B cell (primary cell): ENCODE measurements around the gene CACYBP. TPM values are rescaled to one million over a fixed set of nuclear protein-coding genes. Genes with fewer than 3 reads are reported as not detected.

Source experiments
- ATAC-seq: fragments of 200-7000 bp; cut with Tn5 transposase; one replicate; pipeline ENCODE4 v1.10.0; 2021; ENCODE audit warnings: low read depth, mild to moderate bottlenecking, moderate number of reproducible peaks, moderate library complexity
- CTCF ChIA-PET: fragments of 350-600 bp; sonication (Branson Sonifier 250); formaldehyde crosslinking; loops from one replicate; lab custom pipeline; 2021; ENCODE audit warnings: antibody characterized with exemption, inconsistent platforms; lab: Charles Lee
- POLR2A ChIA-PET: fragments of 350-600 bp; sonication (Branson Sonifier 250); formaldehyde crosslinking; loops from one replicate; lab custom pipeline; 2021; ENCODE audit warnings: antibody characterized with exemption; lab: Charles Lee
- DNase-seq: peaks from one replicate; pipeline ENCODE4 v3.0.0; 2013
- H2AFZ ChIP-seq: 2 replicates; pipeline ENCODE4 v1.6.1; 2012; ENCODE audit warnings: mild to moderate bottlenecking, low read depth, low read length; ENCODE audit not compliant: insufficient read depth, poor library complexity, severe bottlenecking
- H3K27ac ChIP-seq, 2 donors: 1 replicate in 1 of 2; 2 replicates in 1 of 2; pipeline ENCODE4 v1.5.1; 2012 to 2013; ENCODE audit warnings: low read length in 2 of 2, mild to moderate bottlenecking in 2 of 2, moderate library complexity in 1 of 2
- H3K27me3 ChIP-seq, 4 experiments: fragments of 200-600 bp in 1 of 4; sonication (generic) in 1 of 4; replicated peaks in 1 of 4; 1 replicate in 2 of 4; 2 replicates in 2 of 4; pipeline versions ENCODE4 v1.6.1 to v1.7.0; 2013 to 2016; ENCODE audit warnings: low read length in 3 of 4, mild to moderate bottlenecking in 2 of 4, mixed read lengths in 1 of 4, moderate library complexity in 1 of 4; ENCODE audit not compliant: insufficient read depth in 4 of 4, control insufficient read depth in 3 of 4; ENCODE audit errors: control extremely low read depth in 1 of 4
- H3K36me3 ChIP-seq, 2 experiments: replicated peaks in 1 of 2; 1 replicate in 1 of 2; 2 replicates in 1 of 2; pipeline versions ENCODE4 v1.6.1 to v1.7.1; 2013; ENCODE audit warnings: low read length in 1 of 2; ENCODE audit not compliant: insufficient read depth in 2 of 2, control insufficient read depth in 1 of 2; ENCODE audit errors: control extremely low read depth in 1 of 2, extremely low read depth in 1 of 2
- H3K4me1 ChIP-seq, 2 donors: fragments of 200-600 bp in 1 of 2; sonication (generic) in 1 of 2; 1 replicate in 1 of 2; 2 replicates in 1 of 2; pipeline versions ENCODE4 v1.5.1 to v1.6.1; 2013 to 2017; ENCODE audit warnings: low read length in 2 of 2; ENCODE audit not compliant: control insufficient read depth in 2 of 2, insufficient read depth in 2 of 2
- H3K4me2 ChIP-seq: replicated peaks from 2 replicates; pipeline ENCODE3; 2012; ENCODE audit warnings: mild to moderate bottlenecking, low read depth, low read length; ENCODE audit not compliant: poor library complexity, severe bottlenecking
- H3K4me3 ChIP-seq, 5 experiments: fragments of 200-600 bp in 1 of 5; sonication (generic) in 1 of 5; 1 replicate in 3 of 5; 2 replicates in 2 of 5; pipeline versions ENCODE4 v1.5.1 to v1.7.0; 2011 to 2016; ENCODE audit warnings: low read length in 4 of 5, mild to moderate bottlenecking in 4 of 5, low read depth in 2 of 5, control low read depth in 1 of 5, moderate library complexity in 1 of 5; ENCODE audit not compliant: insufficient read depth in 1 of 5; ENCODE audit errors: control extremely low read depth in 1 of 5, extremely low read depth in 1 of 5
- H3K79me2 ChIP-seq: fragments of 200-600 bp; sonication (generic); one replicate; pipeline ENCODE4 v1.6.0; 2016; ENCODE audit warnings: low read length; ENCODE audit not compliant: control insufficient read depth, insufficient read depth
- H3K9ac ChIP-seq: fragments of 200-600 bp; sonication (generic); 2 replicates; pipeline ENCODE4 v1.6.1; 2017; ENCODE audit warnings: mild to moderate bottlenecking, low read length, moderate library complexity
- H3K9me3 ChIP-seq, 3 donors: one replicate each; pipeline versions ENCODE4 v1.6.1 to v1.7.1; 2013; ENCODE audit warnings: low read length in 2 of 3; ENCODE audit not compliant: control insufficient read depth in 2 of 3, insufficient read depth in 1 of 3; ENCODE audit errors: control extremely low read depth in 1 of 3
- H4K20me1 ChIP-seq: 2 replicates; pipeline ENCODE4 v1.6.0; 2012; ENCODE audit warnings: mild to moderate bottlenecking, low read length; ENCODE audit not compliant: insufficient read depth, control insufficient read depth, poor library complexity, severe bottlenecking
- H3K27ac Mint-ChIP-seq: one replicate; pipeline ENCODE4 v1.8.0; 2021; ENCODE audit warnings: mixed read lengths
- H3K27me3 Mint-ChIP-seq: one replicate; pipeline ENCODE4 v1.8.0; 2021; ENCODE audit warnings: mixed read lengths
- H3K4me1 Mint-ChIP-seq: one replicate; pipeline ENCODE4 v1.8.0; 2021; ENCODE audit warnings: mixed read lengths
- H3K4me3 Mint-ChIP-seq: one replicate; pipeline ENCODE4 v1.8.0; 2021; ENCODE audit warnings: mixed read lengths
- H3K9me3 Mint-ChIP-seq: one replicate; pipeline ENCODE4 v1.8.0; 2022; ENCODE audit warnings: mixed read lengths; ENCODE audit not compliant: insufficient read depth
- EZH2 ChIP-seq: IDR thresholded peaks from 2 replicates; pipeline ENCODE4 v1.6.1; 2012; ENCODE audit warnings: borderline replicate concordance, low read depth, mild to moderate bottlenecking, moderate library complexity, low read length; ENCODE audit not compliant: insufficient read depth, poor library complexity, severe bottlenecking
- WGBS: methylation state at CpG from one replicate; pipeline ENCODE4 v1.1.5; 2013; ENCODE audit warnings: missing lambda C conversion rate; ENCODE audit not compliant: insufficient coverage; 5-methylcytosine and 5-hydroxymethylcytosine counted together
- intact Hi-C: fragments of 100-400 bp; cut with micrococcal nuclease; formaldehyde crosslinking; loops from one replicate; pipeline ENCODE4 v1.10.0; 2022
- polyA minus RNA-seq: library from RNA; depleted of rRNA, polyadenylated mRNA; stranded (reverse); fragments of >200 nt; gene quantifications from 2 replicates; pipeline ENCODE4 v1.2.3, GENCODE V29; 2012
- polyA plus RNA-seq: library from polyadenylated mRNA; depleted of rRNA; stranded (reverse); fragments of >200 nt; gene quantifications from 2 replicates; pipeline ENCODE4 v1.2.3, GENCODE V29; 2012
- total RNA-seq, 2 donors: library from RNA; stranded (reverse); fragments of 120-200 nt in 1 of 2; gene quantifications; 1 replicate in 1 of 2; 2 replicates in 1 of 2; pipeline versions ENCODE4 v1.2.3 to v1.2.4, GENCODE V29; 2013 to 2022
- TF ChIP-seq, protein P1 (sequence below): fragments of 200-600 bp; IDR thresholded peaks from one replicate; pipeline ENCODE4 v1.8.0; 2022; ENCODE audit warnings: antibody characterized with exemption, mild to moderate bottlenecking

CACYBP gene, protein sequence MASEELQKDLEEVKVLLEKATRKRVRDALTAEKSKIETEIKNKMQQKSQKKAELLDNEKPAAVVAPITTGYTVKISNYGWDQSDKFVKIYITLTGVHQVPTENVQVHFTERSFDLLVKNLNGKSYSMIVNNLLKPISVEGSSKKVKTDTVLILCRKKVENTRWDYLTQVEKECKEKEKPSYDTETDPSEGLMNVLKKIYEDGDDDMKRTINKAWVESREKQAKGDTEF
- 71.1 and 76.5 TPM in 2 replicates for total RNA-seq
- total RNA-seq (2013) = 65.4 TPM
- 16.2 and 27.6 TPM in 2 replicates for polyA plus RNA-seq
- 22.3 and 34.9 TPM in 2 replicates for polyA minus RNA-seq

- H3K27me3 Mint-ChIP-seq = no peaks in the 10 kb centered on the region
- Histone ChIP-seq H3K4me1 (peaks cover 22 to 23% of the 10 kb centered on the region in 2 donors), H3K4me2 (peak within 1 kb of the TSS; percentile 91), H3K4me3 (peak within 1 kb of the TSS; percentile 73 to 93 (median 91)), H3K36me3 (peaks cover 1% of the 10 kb centered on the region in 2 experiments), H3K9me3 (no peaks in the 10 kb centered on the region), H2AFZ (peak within 1 kb of the TSS; percentile 77), H4K20me1 (peaks cover 16% of the 10 kb centered on the region), H3K9ac (peak within 1 kb of the TSS; percentile 99), H3K27ac (peak within 1 kb of the TSS; percentile 99), H3K79me2 (peaks cover 52% of the 10 kb centered on the region), H3K27me3 (no peaks in the 10 kb centered on the region)
- no peak within 1 kb of the TSS for H3K4me3 Mint-ChIP-seq
- WGBS = under 1% methylated on average over 71 of the region's 71 CpGs
- no peak within 1 kb of the TSS for H3K27ac Mint-ChIP-seq
- H3K9me3 Mint-ChIP-seq = no peaks in the 10 kb centered on the region
- peaks cover 36% of the 10 kb centered on the region for H3K4me1 Mint-ChIP-seq
- TF ChIP-seq EZH2 = no peak
- TF ChIP-seq, protein P1, sequence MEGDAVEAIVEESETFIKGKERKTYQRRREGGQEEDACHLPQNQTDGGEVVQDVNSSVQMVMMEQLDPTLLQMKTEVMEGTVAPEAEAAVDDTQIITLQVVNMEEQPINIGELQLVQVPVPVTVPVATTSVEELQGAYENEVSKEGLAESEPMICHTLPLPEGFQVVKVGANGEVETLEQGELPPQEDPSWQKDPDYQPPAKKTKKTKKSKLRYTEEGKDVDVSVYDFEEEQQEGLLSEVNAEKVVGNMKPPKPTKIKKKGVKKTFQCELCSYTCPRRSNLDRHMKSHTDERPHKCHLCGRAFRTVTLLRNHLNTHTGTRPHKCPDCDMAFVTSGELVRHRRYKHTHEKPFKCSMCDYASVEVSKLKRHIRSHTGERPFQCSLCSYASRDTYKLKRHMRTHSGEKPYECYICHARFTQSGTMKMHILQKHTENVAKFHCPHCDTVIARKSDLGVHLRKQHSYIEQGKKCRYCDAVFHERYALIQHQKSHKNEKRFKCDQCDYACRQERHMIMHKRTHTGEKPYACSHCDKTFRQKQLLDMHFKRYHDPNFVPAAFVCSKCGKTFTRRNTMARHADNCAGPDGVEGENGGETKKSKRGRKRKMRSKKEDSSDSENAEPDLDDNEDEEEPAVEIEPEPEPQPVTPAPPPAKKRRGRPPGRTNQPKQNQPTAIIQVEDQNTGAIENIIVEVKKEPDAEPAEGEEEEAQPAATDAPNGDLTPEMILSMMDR = no peak
- DNase-seq (no peak), ATAC-seq (no peak)
- ChIA-PET CTCF (interaction anchor here (0.9 to 4.2 kb wide), 7 partner anchors 14 to 229 kb away, joined by 3 to 22 read pairs (median 12); partner anchors contain the start of gene MRPS14), POLR2A (interaction anchor here (0.8 to 3.3 kb wide), 12 partner anchors 10 to 1133 kb away, joined by 3 to 57 read pairs (median 4); partner anchors contain the start of genes MRPS14 and ZBTB37)
- intact Hi-C loops = loop anchor here (1.0 to 10.0 kb wide), 6 partner anchors 23 to 1176 kb away; partner anchors contain the start of genes CENPL, DARS2, MRPS14 and RC3H1
These were observed at the start of gene CACYBP for GRCh38 chr1:174999936-175000696. TSS of gene CACYBP (plus strand) at chr1:174999947. CDS start at chr1:175000181, 234 bp downstream.
